ENCODE measurements around the gene SEMA4G.

Gene SEMA4G

DNA sequence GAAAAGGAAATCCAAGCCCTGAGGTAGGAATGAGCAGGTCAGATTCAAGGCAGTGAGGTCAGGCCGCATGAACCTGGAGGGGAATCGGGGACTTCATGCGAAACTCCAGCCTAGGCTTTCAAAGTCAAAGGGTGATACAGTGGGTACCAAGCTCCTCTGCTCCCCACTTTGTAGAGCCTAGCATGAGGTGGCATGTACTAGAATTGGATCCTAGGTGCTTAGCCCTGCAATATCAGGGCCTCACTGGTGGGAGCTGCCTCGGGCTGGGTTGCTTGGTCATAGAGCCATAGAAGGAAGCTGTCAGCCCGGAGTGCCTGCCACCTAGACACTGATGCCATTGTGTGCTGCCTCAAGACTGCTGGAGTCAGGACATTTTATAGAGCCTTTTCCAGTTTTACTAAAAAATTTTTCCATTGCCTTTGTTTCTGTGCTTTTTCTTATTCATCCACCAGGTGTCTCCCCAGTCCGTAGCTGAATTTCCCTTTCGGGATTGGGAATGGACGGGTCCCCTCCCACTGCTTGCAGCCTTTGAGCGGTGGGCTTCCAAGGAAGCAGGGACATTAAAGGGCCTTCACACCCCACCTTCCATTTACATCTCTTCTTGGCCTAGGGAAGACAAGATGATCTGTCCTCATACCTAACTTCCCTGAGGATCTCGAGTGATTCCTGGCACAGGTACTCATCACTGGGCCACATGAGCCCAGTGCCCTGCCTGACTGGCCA lies 24.8 kb downstream of the SEMA4G start:
- DNase-seq: no peak

DNA sequence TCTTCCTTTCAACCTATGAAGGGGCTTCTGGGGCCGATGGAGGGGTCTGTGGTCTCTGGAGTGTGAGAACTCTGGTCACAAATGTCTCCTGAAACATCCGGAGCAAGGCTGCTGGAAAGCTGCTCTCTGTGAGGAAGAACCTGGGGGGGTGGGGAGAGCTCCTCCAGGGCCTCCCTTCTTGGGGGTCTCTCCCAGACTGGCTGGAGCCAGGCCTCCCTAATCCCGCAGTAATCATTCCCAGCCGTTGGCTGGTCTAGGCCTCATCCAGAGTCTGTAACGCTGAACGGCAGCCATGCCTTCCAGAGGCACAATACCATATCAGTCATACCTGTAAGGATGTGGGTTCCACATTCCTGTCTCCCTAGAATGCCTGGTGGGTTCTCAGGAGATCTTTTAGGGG lies 25.9 kb downstream of the SEMA4G start:
- DNase-seq: no peak

- DNase-seq: peak; percentile 40
Observed at GRCh38 chr10:100996678-100997359, 27.5 kb downstream of the SEMA4G start.

DNA sequence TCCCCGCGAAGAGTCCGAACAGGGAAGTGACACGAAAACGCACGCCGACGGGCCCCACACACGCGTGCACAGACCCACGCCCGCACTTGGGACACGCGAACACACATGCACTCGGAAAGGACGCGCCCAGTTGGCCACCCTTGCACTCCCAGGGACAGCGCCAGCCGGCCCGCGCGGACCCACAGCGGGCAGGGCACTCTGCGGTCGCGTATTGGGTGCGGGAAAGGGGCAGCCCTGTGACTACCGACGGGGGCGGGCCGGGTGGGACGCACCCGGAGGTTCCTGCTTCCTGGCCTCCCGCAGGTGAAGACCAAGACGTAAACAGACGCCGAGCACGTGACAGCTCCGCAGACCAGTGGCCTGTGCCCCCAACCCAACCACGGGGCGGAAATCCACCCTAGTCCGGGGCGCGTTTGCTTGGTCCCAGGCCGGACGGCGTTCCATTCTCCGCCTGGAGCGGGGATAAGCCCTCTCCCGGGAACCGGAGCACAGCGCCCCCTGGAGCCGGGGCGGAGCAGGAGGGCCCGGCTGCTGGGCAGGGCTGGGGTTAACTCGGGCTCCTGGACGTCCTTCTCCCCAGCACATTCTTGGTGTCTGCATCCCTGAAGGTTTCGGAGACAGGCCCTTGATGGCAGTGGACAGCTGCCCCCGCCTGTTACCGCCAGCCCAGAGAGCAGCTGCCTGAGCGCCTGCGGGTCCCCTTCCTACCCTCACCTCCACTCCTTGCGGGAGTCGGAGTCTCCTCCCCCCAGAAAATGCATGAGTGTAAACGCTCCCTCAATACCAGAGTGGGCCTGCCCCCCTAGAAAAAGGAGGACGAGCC lies 28.3 kb downstream of the SEMA4G start:
- DNase-seq: peak; percentile 71

DNA sequence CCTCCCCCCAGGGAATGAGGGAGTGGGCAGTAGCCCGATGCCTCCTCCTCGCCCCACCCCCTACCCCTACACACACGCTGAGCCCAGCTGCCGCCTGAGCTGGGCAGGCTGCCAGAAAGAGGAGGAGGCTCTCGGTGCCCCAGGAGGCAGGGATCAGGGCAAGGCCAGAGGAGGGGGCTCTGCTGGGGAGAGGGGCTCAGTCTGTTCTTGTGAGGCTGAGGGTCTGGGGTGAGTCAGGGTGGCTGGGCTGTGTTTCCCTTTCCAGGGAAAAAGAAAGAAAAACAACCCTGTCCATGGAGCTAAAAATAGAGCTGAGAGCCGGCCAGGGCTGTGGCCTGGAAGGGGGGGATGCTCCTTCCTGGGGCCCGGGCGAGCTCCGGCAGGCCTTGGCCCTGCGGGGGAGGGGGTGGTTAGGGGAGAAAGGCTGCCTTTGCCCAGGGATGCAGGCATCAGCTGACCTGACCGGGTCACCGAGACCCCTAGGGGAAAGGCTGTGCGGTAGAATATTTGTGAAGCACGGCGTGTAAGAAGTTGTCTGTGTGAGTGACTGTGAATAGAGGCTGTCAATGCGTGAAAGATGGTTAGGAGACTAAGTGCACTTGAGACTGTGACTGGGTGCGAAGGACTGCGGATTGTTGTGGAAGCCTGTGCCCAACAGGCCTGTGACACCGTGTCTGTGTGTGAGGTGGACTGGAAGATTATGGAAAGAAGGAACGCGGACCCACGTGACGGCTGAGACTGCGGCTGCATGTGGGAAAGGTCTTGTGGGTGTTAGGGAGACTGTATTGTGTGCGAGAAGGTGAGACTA lies 29.1 kb downstream of the SEMA4G start:
- peak; percentile 63 for DNase-seq

GRCh38 chr10:100998991-100999741 lies 29.9 kb downstream of the SEMA4G start:
- DNase-seq: peak; percentile 81

GRCh38 chr10:100999742-101000126 lies 30.4 kb downstream of the SEMA4G start, which contains the start of gene LZTS2:
TSS of gene LZTS2 (plus strand) at chr10:100999808. CDS start at chr10:101002539, 2,731 bp downstream.
- no peak for DNase-seq

DNA sequence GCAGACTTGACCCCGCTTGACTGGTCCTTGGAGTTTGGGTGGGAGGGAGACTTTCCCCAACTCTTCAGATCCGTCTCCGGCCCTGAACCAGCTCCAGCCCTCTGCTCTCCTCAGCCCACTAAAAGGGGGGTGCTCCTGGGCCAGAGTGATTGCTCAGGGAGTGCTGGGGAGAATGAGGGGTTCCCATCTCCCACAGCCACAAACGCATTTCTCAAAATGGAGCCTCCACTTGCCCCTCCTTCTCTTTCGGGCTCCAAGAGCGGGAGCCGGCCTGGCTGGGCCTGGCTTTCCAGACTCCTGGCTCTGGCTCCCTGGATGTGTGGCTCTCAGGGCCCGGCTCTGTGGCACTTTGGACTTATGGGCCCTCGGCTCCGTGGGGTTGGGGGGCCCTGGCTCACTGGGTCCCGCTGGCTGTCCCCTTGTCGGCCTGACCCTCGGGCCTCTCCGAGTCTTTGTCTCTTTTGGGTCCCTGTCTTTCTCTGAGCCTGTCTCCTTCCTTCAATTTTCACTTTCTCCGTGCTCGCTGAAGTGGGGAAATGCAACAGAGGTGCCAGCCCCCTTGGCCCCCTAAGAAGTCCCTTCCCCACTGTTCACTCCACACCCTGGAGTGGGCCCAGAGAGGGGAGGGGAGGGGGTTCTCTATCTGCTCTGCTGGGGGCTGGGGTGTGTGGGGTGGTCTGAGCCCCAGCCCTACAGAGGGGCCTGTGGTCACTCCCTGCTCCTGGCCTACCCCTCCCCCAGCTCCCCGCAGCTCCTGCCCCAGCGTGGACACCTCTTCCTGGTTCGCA lies 31.0 kb downstream of the SEMA4G start:
- no peak for DNase-seq

DNA sequence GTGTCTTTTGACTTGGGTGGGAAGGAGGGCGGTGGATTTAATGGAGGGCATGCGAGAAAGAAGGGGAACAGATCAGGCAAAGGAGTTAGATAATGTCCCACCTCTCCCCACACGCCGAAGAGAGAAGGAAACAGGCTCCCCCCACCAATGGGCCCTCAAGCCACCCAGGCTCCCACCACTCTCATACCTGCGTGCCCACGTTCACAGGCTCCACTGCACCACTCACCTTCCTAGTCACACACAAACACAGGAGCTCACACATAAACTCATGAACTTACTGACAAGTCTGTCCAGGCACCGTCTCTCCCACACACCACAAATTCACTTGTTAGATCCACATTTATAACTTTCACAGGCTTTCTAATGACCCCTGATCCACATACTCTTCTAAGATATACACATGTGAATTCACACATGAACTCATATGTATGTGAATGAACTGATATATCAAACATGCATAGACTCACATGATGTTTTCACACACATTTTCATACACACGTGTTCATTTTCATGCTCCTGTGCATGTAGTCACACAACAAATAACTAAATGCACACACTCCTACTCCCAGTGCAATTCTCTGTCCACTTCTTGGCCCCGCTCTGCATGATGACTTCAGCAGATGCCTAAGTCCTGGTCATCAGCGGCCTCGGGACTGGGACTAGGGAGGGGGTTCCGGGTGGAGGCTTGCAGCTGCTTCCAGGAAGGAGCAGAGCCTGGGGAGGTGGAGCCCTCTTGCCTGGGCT lies 31.8 kb downstream of the SEMA4G start:
- no peak for DNase-seq

- no peak for DNase-seq
Observed at GRCh38 chr10:101001659-101002035, 32.3 kb downstream of the SEMA4G start.

DNA sequence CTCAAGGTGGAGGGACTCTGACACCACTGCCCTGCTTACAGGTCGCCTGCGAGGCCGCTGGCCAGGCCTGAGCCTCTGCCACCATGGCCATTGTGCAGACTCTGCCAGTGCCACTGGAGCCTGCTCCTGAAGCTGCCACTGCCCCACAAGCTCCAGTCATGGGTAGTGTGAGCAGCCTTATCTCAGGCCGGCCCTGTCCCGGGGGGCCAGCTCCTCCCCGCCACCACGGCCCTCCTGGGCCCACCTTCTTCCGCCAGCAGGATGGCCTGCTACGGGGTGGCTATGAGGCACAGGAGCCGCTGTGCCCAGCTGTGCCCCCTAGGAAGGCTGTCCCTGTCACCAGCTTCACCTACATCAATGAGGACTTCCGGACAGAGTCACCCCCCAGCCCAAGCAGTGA lies 33.2 kb downstream of the SEMA4G start:
- DNase-seq: no peak

- no peak for DNase-seq
Observed at GRCh38 chr10:101003639-101004206, 34.4 kb downstream of the SEMA4G start.

DNA sequence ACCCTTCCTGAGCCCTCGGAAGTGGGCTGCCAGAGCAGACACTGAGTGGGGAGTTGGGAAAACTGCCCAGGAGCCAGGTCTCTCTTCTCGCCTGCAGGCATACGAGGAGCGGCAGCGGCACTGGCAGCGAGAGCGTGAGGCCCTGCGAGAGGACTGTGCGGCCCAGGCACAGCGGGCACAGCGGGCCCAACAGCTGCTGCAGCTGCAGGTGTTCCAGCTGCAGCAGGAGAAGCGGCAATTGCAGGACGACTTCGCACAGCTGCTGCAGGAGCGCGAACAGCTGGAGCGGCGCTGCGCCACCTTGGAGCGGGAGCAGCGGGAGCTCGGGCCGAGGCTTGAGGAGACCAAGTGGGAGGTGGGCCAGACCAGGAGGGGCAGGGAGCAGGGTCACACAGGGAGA lies 36.1 kb downstream of the SEMA4G start:
- no peak for DNase-seq

GRCh38 chr10:101005869-101006567 lies 36.7 kb downstream of the SEMA4G start:
- DNase-seq: no peak

- no peak for DNase-seq
Observed at GRCh38 chr10:101006593-101007098, 37.3 kb downstream of the SEMA4G start.

GRCh38 chr10:101007099-101007711 lies 37.9 kb downstream of the SEMA4G start:
- DNase-seq: no peak

DNA sequence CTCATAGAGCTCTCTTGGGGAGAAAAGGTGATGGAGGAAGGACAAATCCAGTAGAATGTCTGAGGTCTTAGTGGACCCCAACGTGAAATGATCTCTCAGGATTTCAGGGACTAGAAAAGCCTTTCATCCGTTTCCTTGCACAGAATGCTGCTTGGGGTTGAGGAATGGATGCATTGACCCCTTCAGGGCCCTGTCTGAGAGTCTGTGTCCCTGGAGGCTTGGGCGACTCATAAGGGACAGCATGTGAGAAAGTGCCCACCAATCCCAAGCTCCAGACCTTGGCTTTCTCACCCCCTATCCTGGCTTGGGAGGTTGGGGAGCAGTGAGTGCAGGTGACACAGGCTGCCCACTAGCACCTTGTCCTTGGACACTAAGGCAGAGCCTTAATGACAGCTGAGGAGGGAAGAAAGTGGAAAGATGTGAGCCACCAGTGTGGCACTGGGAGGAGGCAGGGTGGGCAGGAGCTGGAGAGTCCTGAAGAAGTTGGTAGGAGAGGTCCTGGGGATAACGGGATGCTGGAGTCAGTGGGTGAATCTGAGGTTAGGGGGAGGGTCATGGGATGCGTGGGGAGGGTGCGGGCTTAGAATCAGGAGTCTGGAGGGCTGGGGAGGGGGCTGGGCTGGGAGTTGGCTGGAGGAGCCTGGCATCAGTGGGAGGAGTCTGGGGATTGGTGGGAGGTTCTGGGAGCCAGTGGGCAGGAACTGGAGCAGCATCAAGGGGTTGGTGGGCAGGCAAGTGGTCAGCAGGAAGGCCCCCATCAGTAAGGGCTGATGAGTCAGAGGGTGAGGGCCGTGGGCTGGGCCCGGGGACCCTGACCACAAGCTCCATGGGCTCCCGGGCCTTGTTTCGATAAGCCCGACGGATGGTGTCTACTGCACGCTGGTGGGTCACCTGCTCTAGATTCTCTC lies 38.9 kb downstream of the SEMA4G start:
- DNase-seq: no peak
